Lower leg skin (tissue), 3 donors: ENCODE measurements around the gene RASGEF1B.

Source experiments
- POLR2A ChIP-seq, 2 donors: fragments of 450-650 bp; IDR thresholded peaks; one replicate each; pipeline ENCODE4 v1.6.1; 2016 to 2017; ENCODE audit warnings: antibody characterized with exemption in 2 of 2, mild to moderate bottlenecking in 1 of 2, moderate library complexity in 1 of 2
- TF ChIP-seq, protein P1 (sequence below), 3 donors: fragments of 450-650 bp; IDR thresholded peaks; one replicate each; pipeline ENCODE4 v1.5.1; 2016; ENCODE audit warnings: antibody characterized with exemption in 3 of 3, mild to moderate bottlenecking in 3 of 3, moderate library complexity in 2 of 3

GRCh38 chr4:81389720-81390119, 82.0 kb downstream of the RASGEF1B start:
- TF ChIP-seq, protein P1, sequence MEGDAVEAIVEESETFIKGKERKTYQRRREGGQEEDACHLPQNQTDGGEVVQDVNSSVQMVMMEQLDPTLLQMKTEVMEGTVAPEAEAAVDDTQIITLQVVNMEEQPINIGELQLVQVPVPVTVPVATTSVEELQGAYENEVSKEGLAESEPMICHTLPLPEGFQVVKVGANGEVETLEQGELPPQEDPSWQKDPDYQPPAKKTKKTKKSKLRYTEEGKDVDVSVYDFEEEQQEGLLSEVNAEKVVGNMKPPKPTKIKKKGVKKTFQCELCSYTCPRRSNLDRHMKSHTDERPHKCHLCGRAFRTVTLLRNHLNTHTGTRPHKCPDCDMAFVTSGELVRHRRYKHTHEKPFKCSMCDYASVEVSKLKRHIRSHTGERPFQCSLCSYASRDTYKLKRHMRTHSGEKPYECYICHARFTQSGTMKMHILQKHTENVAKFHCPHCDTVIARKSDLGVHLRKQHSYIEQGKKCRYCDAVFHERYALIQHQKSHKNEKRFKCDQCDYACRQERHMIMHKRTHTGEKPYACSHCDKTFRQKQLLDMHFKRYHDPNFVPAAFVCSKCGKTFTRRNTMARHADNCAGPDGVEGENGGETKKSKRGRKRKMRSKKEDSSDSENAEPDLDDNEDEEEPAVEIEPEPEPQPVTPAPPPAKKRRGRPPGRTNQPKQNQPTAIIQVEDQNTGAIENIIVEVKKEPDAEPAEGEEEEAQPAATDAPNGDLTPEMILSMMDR (IDR thresholded peaks at IDR 0.05), result no peak
- no peak for TF ChIP-seq POLR2A (IDR thresholded peaks at IDR 0.05)
